Nephron progenitor cell (in vitro differentiated cells): ENCODE results near the gene LPGAT1.

Experiments used
- DNase-seq: peaks from one replicate; pipeline ENCODE4 v3.0.0; 2021
- H3K27ac Mint-ChIP-seq: 2 replicates; pipeline ENCODE4 v1.8.0; 2021; ENCODE audit warnings: mild to moderate bottlenecking, moderate library complexity, mixed read lengths
- H3K27me3 Mint-ChIP-seq: 2 replicates; pipeline ENCODE4 v1.8.0; 2021; ENCODE audit warnings: mild to moderate bottlenecking, low read depth, mixed read lengths; ENCODE audit not compliant: poor library complexity
- H3K36me3 Mint-ChIP-seq: 2 replicates; pipeline ENCODE4 v1.8.0; 2021; ENCODE audit warnings: low read depth, mixed read lengths
- H3K4me1 Mint-ChIP-seq: 2 replicates; pipeline ENCODE4 v1.8.0; 2021; ENCODE audit warnings: mixed read lengths
- H3K4me3 Mint-ChIP-seq: 2 replicates; pipeline ENCODE4 v1.8.0; 2021; ENCODE audit warnings: mild to moderate bottlenecking, moderate library complexity, mixed read lengths
- H3K9me3 Mint-ChIP-seq: 2 replicates; pipeline ENCODE4 v1.8.0; 2021; ENCODE audit warnings: mild to moderate bottlenecking, moderate library complexity, mixed read lengths
- TF ChIP-seq, protein P1 (sequence below): fragments of 200-600 bp; sonication (generic); IDR thresholded peaks from 2 replicates; pipeline ENCODE4 v1.5.0; 2021; ENCODE audit warnings: antibody characterized with exemption

Gene LPGAT1

DNA sequence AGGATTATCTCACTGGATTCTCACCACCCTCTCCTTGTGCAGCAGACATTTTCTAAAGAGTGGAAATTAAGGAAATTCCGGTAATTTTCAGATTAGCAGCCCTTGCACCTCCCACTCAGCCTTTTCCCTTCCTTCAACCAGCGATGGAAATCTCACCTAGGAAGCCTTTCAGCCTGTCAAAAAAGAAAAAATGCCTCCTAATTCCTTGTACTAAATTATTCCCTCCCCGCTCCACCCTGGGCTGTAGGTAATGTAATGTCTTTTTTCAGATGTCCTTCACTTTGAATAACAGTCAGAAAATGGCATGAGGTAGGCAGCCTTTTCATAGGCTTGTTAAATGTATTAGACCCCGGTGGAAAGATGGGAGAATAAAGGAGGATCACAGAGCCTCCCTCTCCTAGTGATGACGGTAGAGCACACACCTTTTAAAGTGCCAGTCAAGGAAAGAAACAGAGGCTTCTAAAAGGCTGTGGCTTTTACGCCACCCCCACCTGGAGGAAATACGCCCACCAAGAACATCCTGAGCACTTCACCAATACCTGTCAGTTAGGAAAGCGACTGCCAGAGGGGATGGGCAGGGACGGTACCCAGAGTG is 92.4 kb downstream of the LPGAT1 start:
- Mint-ChIP-seq H3K4me1 (peaks cover 49% of the 10 kb centered on the region), H3K9me3 (no peaks in the 10 kb centered on the region), H3K36me3 (no peaks in the 10 kb centered on the region), H3K4me3 (no peak overlapping the region), H3K27ac (no peak overlapping the region), H3K27me3 (peaks cover 2% of the 10 kb centered on the region)
- DNase-seq: no peak
- TF ChIP-seq, protein P1, sequence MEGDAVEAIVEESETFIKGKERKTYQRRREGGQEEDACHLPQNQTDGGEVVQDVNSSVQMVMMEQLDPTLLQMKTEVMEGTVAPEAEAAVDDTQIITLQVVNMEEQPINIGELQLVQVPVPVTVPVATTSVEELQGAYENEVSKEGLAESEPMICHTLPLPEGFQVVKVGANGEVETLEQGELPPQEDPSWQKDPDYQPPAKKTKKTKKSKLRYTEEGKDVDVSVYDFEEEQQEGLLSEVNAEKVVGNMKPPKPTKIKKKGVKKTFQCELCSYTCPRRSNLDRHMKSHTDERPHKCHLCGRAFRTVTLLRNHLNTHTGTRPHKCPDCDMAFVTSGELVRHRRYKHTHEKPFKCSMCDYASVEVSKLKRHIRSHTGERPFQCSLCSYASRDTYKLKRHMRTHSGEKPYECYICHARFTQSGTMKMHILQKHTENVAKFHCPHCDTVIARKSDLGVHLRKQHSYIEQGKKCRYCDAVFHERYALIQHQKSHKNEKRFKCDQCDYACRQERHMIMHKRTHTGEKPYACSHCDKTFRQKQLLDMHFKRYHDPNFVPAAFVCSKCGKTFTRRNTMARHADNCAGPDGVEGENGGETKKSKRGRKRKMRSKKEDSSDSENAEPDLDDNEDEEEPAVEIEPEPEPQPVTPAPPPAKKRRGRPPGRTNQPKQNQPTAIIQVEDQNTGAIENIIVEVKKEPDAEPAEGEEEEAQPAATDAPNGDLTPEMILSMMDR: no peak

DNA sequence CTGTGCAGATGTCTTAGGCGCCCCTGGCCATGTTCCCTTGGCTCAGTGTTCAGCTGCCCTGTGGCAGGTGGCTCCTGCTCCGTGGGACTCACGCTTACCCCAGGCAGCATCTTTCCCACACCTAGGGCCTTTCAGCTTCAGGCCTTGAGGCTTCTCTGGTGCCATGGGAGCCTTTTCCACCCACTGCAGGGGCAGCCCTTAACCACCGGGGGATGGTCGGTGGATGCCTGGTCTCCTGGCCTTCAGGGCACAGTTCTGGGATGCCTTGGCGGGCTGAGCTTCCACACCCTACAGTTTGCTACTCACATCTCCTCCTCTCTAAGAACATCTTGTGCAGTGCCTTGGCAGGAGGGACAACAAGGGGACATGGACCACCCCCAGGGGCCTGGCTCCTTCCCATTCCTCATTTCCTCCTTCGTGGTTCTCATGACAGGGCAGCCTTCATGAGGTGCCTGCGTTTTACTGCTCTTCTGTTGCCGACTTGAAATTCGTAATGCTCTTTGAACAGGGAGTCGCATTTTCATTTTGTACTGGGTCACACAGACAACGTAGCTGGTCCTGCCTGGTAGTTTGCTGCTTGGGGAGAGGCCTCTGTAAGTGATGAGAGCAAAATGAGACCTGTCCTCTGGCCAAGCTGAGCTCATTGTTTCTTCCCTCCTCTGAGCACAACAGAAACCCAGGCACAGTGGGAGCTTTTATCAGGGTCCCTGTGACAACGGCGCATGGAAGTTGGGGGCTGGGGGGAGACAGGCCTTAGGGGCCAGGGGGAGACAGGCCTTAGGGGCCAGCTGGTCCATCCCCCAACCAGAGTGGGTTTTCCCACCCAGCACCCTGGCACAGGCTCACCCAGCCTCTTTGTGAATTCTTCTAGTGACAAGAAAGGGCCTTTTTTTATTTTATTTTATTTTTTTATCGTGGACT is 93.2 kb downstream of the LPGAT1 start:
- Mint-ChIP-seq H3K4me1 (peaks cover 48% of the 10 kb centered on the region), H3K27me3 (peaks cover 2% of the 10 kb centered on the region), H3K36me3 (no peaks in the 10 kb centered on the region), H3K4me3 (no peak overlapping the region), H3K9me3 (no peaks in the 10 kb centered on the region), H3K27ac (no peak overlapping the region)
- no peak for DNase-seq
- TF ChIP-seq, protein P1: no peak

DNA sequence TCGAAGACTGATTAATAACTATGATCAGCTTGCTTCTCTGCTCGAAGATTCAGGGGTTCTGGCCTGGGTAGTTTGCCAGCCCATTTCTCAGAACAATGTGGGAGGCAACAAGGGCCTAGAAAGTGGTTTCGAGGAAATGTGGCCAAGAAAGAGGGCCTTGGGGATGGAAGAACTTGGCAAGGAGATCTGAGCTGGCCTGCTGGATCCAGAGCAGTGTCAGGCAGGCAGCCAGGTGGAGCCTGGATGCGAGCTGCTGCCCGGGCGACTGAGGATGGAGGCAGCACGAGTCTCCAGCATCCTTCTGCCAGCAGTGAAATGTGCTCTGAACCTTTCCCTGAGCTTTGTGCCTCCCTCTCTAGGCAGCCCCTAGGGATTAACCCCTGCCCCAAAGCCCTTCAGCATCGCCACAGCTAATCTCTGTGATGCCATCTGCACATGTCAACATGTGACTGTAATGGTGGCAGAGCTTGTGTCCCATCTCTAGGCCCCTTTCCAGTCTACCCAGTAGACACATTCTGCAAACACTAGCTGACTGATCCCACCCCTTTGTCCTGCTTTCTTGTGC is 94.1 kb downstream of the LPGAT1 start:
- Mint-ChIP-seq H3K4me3 (no peak overlapping the region), H3K4me1 (peaks cover 53% of the 10 kb centered on the region), H3K27ac (no peak overlapping the region), H3K9me3 (no peaks in the 10 kb centered on the region), H3K27me3 (peaks cover 2% of the 10 kb centered on the region), H3K36me3 (no peaks in the 10 kb centered on the region)
- TF ChIP-seq, protein P1: no peak
- no peak for DNase-seq

DNA sequence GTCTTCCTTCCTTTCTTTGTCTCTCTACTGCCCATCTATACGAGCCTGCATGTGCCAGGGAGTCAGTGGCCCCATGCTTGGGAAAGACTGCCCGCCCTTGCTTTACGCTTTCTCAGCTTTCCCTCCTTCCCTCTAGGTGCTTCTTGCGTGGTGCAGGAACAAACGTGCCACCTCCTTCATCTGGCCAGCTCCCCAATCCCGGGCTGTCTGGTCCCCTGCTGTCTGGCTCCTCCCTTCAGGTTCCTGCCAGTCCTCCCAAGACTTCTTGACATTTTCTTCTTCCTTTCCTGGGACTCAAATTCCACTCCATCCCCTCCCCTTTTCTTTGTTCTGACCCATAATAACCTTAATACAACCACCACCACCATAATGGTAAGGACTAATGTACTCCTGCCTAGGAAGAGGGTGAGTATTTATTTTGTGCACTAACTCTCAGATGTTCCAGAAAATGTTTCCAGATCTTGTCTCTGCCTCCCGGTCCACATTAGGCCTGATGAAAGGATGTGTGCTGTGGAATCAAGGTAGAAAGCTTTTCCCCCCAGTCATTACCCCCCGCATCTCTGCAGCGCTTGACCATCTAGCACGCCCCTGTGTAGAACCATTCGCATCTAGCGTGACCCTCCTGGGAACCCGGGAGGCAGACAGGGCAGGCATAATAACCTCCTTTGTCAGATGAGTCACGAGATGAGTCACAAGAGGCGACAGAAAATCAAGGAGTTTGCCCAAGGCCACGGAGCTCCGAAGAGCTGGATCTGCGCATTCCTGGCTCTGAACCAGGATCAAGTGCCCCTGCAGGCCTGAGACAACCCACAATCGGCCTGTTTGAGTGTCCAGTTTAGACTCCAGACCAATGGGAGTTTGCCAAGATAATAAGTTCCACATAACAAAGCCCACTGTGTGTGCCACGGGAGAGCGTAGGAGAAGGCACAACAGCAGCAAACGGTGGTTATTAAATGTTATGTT is 95.1 kb downstream of the LPGAT1 start:
- H3K4me3 Mint-ChIP-seq: no peak overlapping the region
- peaks cover 53% of the 10 kb centered on the region for H3K4me1 Mint-ChIP-seq
- H3K27ac Mint-ChIP-seq: peak overlapping the region; percentile 73
- no peaks in the 10 kb centered on the region for H3K36me3 Mint-ChIP-seq
- TF ChIP-seq, protein P1: no peak
- no peaks in the 10 kb centered on the region for H3K9me3 Mint-ChIP-seq
- peaks cover 2% of the 10 kb centered on the region for H3K27me3 Mint-ChIP-seq
- no peak for DNase-seq

DNA sequence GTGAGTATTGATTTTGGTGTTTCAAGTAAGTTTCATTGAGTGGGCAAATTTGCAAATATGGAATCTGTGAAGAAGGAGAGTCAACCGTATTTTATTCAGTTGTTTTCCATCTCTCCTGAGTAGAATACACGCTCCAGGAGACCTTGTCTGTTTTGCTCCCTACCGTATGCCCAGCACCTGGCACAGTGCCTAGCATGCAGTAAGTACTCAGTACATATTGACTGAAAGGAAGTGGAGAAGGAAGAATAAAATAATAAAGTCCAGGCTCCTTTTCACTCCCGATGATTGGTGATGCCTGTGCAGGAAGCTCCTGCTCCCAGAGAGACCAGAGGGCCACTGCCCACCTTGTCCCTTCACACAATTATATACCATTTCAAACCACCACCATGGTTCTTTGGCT is 95.8 kb downstream of the LPGAT1 start:
- peaks cover 53% of the 10 kb centered on the region for H3K4me1 Mint-ChIP-seq
- TF ChIP-seq, protein P1: no peak
- no peak for DNase-seq
- H3K36me3 Mint-ChIP-seq: no peaks in the 10 kb centered on the region
- peaks cover 2% of the 10 kb centered on the region for H3K27me3 Mint-ChIP-seq
- H3K9me3 Mint-ChIP-seq: no peaks in the 10 kb centered on the region
- no peak overlapping the region for H3K4me3 Mint-ChIP-seq
- H3K27ac Mint-ChIP-seq: no peak overlapping the region
